ENCODE data around the gene CDC25A.

The CDC25A gene

DNA sequence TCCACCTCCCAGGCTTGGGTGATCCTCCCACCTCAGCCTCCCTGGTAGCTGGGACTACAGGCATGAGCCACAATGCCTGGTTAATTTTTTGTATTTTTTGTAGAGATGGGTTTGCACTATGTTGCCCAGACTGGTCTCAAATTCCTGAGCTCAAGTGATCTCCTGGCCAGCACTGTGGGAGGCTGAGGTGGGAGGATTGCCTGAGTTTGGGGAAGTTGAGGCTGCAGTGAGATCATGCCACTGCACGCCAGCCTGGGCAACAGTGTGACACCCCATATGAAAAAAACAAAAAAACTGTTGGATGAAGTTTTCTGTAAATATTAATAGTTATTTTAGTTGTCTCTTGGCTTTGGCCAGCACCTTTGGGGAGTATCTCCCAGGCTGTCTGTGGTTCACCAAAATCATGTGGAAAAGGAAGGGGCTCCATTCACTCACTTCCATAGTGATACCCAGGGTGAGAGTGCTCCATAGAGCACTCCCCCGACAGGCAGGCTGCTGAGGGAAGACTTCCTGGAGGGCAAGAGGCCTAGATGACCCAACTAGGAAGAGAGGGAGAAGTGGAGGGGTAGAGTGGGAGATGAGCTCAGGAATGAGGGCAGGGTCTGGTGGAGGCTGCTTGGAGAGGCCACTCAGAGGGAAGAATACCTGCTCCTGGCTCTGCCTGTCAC, 47.1 kb downstream of the CDC25A start:
- TF ChIP-seq, protein P1, sequence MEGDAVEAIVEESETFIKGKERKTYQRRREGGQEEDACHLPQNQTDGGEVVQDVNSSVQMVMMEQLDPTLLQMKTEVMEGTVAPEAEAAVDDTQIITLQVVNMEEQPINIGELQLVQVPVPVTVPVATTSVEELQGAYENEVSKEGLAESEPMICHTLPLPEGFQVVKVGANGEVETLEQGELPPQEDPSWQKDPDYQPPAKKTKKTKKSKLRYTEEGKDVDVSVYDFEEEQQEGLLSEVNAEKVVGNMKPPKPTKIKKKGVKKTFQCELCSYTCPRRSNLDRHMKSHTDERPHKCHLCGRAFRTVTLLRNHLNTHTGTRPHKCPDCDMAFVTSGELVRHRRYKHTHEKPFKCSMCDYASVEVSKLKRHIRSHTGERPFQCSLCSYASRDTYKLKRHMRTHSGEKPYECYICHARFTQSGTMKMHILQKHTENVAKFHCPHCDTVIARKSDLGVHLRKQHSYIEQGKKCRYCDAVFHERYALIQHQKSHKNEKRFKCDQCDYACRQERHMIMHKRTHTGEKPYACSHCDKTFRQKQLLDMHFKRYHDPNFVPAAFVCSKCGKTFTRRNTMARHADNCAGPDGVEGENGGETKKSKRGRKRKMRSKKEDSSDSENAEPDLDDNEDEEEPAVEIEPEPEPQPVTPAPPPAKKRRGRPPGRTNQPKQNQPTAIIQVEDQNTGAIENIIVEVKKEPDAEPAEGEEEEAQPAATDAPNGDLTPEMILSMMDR (IDR thresholded peaks at IDR 0.05; ENCODE audit: low read depth, low read length), result no peak
- DNase-seq (ENCODE audit: extremely low read depth, low read depth), result no peak

DNA sequence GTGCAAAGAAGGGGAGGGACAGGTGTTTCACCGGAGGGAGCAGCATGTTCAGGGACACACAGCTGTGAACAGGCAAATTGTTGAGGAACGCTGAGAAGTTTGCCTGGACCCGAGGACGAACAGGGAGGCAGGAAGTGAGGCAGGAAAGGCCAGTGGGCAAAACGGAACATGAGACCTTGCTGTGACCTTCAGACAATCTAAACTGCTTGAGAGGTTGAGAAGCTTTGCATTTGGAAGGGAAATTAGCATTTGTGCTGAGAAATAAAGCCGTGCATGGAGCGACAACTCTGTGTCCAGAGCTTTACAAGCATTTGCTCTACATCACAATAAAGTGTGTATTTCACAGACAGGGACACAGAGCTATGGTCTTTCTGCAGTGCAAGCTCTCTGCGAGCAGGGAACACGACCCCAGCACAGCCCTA, 47.9 kb downstream of the CDC25A start:
- TF ChIP-seq, protein P1 (IDR thresholded peaks at IDR 0.05; ENCODE audit: low read depth, low read length), result no peak
- no peak for DNase-seq (ENCODE audit: extremely low read depth, low read depth)

DNA sequence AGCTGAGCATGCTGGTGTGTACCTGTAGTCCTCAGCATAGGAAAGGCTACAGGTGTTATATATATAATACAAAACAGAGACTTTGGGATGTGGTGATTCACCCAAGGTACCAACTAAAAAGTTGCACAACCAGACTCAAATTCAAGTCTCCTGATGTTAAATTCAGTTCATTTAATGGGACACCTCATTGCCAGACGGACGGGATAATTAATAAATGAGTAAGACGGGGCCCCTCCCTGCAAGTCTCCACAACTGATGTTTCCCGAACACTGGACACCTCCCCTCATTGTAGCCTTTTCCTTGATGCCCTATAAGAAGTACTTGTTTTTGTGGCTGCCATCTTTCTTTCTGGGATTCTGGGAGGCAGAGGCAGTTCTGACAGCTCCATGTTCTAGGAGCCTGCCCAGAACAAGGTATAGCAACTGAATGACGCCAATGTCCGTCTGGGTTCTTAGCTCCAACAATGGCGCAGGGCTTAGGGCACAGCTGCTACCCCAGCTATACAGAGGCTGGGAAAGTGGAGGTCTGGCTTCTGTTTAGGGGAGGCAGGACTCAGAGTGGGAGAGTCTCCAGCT, 50.7 kb downstream of the CDC25A start:
- TF ChIP-seq, protein P1 (IDR thresholded peaks at IDR 0.05; ENCODE audit: low read depth, low read length), result no peak
- no peak for DNase-seq (ENCODE audit: extremely low read depth, low read depth)

DNA sequence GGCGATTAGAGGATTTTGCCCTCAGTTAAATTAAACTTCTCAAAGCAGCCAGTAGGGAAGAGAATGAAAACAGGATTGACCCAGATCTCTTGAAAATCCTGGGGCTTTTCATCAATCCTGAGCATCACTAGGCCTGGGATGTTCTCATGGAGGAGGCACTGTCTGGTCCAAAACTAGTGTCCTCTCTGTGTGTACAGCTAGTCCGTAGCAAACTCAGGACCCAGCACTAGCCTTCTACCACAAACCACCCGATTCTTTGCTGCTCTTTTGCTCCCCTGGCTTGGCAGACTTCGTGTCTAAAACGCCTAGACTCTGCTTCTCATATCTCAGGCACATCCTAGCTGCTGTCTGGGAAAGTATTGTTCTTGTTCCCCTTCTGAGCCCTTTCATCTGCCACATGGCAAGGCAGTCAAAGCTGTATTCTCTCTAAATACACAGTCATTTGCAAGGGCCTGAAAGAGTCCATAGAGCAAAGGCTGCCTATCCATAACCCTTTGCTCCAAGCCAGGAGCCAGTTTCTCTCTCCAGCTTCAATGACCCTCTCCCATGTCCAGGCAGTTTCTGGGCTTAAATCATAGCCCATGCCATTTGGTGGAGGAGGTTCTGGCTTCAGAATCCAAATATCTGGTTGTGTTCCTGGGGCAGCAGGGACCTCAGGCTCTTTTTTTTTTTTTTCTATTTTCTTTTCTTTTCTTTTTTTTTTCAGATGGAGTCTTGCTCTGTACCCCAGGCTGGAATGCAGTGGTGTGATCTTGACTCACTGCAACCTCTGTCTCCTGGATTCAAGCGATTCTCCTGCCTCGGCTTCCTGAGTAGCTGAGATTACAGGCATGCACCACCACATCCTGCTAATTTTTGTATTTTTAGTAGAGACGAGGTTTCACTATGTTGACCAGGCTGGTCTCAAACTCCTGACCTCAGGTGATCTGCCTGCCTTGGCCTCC, 52.4 kb downstream of the CDC25A start:
- DNase-seq (ENCODE audit: extremely low read depth, low read depth), result no peak
- TF ChIP-seq, protein P1 (IDR thresholded peaks at IDR 0.05; ENCODE audit: low read depth, low read length), result no peak

DNA sequence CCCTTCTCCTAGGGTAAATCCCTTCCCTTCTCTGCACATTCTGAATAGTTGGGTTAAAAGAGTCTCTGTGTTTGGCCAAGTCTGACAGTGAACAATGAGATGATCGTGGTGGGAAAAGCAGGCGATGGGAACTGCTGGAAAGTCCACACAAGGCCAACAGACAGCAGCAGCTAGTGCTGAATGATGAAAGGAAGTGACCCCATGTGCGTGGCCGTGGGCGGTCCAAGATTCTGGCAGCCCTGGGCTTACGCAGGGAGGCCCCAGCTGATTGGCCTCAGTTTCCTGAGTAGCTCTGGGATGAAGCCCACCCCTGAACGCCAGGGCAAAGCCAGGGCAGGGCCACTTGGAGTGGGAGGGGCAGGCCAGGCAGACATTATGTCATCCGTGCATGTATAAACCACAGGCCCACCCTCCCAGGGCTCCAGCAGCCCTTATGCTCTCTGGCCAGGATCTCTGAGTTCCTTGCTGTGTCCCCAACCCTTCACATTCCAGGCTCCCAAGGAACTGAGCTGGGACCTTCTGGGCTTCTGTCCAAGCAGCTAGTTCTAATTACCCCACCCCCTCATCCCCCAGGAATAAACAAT, 57.8 kb downstream of the CDC25A start:
- DNase-seq (ENCODE audit: extremely low read depth, low read depth), result peak; percentile 72
- TF ChIP-seq, protein P1 (IDR thresholded peaks at IDR 0.05; ENCODE audit: low read depth, low read length), result no peak

DNA sequence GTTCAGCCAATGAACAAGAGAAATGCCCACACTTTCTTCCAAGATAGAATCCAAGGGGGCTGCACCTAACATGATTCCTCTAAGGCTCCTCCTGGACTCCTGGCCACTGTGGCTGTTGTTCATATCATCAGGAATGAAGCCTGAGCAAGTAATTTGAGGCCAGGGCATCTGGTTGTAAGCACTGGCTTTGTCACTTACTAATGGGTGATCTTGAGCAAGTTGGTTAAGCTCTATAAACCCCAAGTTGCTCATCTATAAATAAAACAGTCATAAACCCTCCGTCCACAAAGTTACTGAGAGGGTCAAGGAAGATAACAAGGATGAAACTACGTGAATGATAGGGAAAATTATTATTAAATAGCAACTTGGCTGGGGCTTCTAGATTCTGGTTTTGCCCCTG, 58.3 kb downstream of the CDC25A start:
- no peak for DNase-seq (ENCODE audit: extremely low read depth, low read depth)
- TF ChIP-seq, protein P1 (IDR thresholded peaks at IDR 0.05; ENCODE audit: low read depth, low read length), result no peak
